Measurements from ENCODE around the gene RASGRP3.

GRCh38 chr2:33442528-33443079, 33.8 kb upstream of the RASGRP3 start:
- no peak for TF ChIP-seq CTCF (IDR thresholded peaks at IDR 0.05; ENCODE audit: low read length)
- no peak for TF ChIP-seq EZH2 (optimal IDR thresholded peaks at IDR 0.05; ENCODE audit: low read depth, low read length)
- TF ChIP-seq EZH2phosphoT487 (IDR thresholded peaks at IDR 0.05; ENCODE audit: low read length): no peak
